ENCODE results near the gene ACTG1.

DNA sequence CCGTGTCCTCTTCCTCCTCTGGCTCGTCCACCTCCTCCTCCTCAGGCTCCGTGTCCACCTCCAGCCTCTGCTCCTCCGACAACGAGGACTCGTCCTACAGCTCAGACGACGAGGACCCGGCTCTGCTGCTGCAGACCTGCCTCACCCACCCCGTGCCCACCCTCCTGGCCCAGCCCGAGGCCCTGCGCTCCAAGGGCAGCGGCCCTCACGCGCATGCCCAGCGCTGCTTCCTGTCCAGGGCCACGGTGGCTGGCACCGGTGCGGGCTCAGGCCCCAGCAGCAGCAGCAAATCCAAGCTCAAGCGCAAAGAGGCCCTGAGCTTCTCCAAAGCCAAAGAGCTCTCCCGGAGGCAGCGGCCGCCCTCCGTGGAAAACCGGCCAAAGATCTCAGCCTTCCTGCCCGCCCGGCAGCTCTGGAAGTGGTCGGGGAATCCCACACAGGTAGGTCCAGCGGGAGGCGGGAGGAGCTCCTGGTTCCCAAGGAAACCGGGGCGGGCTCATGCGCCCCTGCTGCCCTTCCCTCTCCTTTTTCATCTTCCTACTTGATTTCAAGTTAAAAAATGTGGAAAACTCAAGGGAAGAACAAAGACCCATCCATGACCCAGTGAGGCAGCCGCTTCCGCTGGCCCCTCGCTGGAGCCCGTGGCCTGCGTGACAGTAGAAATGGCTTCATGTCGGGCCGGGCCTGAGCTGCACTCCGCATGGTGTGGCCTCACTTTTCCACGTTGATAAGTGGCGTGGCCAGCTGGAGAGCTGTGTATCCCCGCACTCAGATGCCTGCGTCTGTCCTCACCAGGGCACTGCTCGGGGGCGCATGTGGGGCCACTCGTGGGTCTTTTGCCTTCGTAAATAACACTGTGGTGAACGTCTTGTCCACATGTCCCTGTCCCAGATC, 50.7 kb downstream of the ACTG1 start:
- TF ChIP-seq, protein P1, sequence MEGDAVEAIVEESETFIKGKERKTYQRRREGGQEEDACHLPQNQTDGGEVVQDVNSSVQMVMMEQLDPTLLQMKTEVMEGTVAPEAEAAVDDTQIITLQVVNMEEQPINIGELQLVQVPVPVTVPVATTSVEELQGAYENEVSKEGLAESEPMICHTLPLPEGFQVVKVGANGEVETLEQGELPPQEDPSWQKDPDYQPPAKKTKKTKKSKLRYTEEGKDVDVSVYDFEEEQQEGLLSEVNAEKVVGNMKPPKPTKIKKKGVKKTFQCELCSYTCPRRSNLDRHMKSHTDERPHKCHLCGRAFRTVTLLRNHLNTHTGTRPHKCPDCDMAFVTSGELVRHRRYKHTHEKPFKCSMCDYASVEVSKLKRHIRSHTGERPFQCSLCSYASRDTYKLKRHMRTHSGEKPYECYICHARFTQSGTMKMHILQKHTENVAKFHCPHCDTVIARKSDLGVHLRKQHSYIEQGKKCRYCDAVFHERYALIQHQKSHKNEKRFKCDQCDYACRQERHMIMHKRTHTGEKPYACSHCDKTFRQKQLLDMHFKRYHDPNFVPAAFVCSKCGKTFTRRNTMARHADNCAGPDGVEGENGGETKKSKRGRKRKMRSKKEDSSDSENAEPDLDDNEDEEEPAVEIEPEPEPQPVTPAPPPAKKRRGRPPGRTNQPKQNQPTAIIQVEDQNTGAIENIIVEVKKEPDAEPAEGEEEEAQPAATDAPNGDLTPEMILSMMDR (IDR thresholded peaks at IDR 0.05) = no peak
- no peak for TF ChIP-seq EZH2 (IDR thresholded peaks at IDR 0.05; ENCODE audit: borderline replicate concordance, insufficient read depth, low read depth, low read length, poor library complexity, severe bottlenecking)

Measured in B cell (primary cell).